ENCODE data around the gene INAFM1.
"Not testable (repeated sequence)": the region's sequence is repeated elsewhere in the genome, so short reads cannot be mapped to it uniquely, and the experiment has no call there.

INAFM1 gene

DNA sequence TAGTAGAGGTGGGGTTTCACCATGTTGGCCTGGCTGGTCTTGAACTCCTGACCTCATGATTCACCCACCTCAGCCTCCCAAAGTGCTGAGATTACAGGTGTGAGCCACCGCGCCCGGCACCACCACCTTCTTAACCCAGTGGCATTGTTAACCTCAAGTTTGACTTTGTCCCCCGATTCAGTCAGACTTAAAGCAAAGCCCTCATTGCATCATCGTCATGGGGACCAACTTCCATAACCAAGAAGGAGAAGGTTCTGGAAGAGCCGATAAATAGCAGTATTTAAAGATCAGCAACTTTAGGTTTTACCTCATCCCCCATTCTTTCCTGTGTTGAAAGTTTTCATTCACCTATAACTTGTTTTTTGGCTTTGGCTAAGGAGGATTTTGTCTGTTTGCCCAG, 6.7 kb upstream of the INAFM1 start:
- DNase-seq: no peak

DNA sequence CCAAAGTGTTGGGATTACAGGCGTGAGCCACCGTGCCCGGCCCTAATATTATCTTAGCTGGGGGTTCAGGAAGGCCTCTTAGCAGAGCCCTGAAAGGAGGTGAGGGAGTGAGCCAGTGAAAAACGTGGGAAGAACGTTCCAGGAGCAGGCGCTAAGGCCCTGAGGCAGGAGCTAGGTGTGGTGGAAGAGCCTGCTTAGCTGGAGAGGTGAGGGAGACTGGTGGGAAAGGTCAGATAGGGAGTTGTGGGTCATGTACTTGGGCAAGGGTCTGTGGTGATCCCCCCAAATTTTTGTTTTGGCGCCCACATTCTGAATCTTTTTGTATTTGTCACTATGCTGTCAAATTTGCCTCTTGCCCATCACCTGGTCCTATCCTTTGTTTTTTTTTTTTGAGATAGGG, 5.1 kb upstream of the INAFM1 start:
- DNase-seq: no peak

DNA sequence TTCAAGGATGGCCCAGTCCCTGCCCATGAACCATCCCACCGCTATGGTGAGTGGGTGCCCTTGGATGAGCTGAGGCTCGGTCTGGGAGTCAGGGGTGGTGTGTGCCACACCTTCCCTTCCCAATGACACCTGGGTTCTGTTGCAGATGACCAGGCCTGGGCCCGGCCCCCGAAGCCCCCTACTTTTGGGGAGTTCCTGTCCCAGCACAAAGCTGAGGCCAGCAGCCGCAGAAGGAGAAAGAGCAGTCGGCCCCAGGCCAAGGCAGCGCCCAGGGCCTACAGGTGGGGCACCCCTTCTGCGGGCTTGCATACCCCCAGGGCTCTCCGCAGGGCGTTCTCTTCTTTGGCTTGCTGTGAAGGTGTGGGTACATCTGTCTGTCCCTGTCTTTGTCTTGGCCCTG, 4.3 kb upstream of the INAFM1 start:
- no peak for DNase-seq

DNA sequence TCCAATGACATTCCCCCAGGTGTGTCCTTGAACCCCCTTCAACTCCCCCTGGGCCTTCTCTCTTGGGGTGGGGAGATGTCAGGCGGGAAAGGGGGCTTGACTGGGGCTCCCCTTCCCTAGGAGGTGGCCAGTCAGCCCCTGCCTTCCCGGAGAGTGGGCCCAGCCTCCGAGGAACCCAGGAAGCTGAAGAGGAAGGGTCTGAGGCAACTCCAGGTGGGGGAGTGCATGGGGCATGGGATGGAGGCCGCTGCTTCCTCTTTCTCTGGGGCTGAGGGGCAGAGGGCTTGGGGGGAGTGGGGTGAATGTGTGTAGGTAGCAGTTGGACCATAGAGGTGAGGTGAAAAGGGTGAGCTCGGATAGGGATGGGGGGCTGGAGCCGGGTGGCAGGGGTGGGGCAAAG, 2.7 kb upstream of the INAFM1 start:
- no peak for DNase-seq

DNA sequence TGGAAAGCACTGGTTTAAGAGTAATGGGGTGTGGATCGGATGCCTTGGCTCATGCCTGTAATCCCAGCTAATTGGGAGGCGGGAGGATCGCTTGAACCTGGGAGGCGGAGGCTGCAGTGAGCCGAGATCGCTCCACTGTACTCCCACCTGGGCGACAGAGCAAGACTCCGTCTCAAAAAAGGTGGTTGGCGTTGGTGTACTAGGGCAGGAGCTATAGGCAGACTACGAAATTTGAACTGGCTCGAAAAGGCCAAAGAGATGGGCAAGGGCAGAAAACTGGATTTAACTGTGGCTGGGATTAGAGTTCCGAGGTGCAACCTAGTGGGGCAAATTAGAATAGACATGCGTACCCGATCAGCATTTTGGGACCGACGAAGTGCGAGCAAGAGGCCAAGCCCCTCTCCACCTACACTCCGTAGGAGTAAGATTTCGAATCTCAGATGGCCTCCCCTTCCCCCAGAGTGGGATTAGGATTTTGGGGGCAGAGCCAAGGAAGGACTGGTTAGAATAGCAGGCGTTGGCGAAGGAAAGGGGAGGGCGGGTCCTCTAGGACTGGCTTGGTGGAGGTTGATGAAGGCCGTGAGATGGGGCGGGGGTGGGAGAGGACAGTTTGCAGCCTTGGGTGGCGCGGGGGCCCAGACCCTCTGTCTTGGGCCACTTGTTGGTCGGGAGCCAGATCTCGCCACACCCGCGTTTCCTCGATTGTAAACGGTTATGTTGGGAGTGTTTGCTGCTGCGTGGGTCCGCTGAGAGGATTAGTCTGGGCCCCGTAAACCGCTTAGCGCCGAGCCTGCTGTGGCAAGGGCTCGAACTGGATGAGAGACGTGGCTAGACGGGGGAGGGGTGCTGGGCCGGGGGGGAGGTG, 2.0 kb upstream of the INAFM1 start:
- DNase-seq: peak in 1 of 3 donors; percentile 20

DNA sequence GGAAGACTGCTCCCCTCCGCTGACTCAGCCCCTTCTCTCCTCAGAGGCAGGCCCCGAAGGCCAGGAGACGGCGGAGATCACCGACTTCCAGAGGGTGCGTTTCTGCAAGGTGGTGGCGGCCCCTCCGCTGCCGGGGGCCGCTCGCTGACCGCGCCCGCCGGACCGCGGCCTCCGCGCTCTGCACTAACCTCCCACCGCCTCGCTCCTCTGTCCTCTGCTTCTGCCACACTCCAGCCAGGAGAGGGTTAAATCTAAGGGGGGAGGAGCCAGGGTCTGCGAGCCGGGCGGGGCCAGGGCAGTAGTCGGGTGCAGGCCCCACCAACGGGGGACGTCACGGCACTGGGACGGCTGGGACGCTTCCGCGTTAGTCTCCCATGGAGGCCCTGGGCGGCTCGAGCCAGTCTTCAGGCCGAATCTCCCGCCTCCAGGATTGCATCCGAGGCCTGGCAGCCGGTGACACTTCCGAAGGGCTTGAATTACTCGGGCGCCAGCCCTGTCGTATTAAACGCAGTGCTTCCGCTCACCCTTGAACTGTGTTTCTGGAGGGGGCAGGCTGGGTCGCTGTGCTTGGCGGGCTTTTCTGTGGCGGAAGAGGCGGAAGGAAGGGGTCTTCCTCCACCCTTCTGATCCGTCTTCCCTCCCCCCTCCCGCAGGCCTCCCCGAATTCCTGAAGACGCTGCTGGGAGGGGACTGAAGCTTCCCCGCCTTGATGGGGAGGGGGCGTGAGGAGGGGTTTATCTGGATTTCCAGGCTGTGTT, 1.2 kb upstream of the INAFM1 start:
- peak; percentile 92 to 96 (median 93) for DNase-seq

DNA sequence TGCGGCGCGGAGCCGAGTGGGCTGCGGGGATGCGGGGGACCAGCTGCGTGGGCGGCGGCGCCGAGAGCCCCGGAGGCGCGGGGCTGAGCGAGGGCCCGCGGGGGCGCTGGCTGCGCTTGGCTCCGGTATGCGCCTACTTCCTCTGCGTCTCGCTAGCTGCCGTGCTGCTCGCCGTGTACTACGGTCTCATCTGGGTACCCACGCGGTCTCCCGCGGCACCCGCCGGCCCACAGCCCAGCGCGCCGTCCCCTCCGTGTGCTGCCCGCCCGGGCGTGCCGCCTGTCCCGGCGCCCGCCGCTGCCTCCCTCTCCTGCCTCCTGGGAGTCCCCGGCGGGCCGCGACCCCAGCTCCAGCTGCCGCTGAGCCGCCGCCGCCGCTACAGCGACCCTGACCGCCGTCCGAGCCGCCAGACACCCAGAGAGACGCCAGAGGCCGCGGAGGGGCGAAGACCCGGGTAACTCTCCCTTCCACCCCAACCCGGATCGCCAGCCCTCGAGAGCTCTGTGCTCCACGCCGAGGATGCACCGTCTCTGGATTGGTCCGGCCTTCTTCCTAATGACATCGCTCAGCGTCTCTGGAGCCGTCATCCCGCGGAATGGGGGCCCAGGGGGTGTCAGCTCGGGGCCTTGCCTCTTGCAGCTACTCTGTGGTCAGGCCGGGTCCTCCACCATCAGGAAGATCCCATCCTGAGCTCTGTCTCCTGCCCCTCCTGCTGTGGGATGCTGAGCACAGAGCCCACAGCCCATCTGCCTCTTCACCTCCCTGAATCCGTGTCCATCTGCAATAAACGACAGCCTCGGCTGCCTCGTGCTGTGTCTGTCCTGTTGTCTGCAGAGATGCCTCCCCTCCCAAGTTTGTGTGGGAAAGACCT, 441 bp downstream of the INAFM1 start:
- no peak for DNase-seq

DNA sequence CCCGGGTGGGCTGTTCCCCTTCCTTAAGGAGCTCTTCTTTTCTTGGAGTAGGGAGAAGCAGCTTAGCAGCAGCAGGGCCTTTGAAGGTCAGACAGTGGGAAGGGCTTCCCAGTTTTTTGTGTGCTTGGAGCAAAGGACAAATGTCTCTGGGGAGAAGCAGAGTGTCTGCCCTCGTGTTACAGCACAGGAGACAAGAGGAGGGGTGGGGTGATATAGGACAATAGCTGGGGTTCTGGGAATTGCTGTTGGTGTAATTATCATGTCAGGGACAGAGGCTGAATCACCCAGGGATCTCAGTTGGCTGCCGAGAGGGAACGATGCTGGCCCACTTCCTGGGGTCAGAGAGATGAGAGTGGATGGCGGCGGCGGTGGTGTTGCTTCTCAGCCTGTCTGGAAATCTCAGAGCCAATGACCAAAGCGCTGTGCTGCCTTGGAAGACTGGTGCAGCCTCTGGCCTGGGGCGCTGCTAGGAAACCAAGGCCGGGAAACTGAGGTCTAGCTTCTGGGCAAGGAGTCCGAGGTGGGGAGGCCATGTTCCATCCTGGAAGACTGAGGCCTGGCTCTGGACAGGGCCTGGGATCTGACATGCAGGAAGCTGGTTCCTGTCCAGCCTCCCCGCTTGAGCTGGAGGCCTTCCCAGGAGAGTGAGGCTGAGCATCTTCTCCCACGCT, 1.2 kb downstream of the INAFM1 start:
- DNase-seq: no peak

DNA sequence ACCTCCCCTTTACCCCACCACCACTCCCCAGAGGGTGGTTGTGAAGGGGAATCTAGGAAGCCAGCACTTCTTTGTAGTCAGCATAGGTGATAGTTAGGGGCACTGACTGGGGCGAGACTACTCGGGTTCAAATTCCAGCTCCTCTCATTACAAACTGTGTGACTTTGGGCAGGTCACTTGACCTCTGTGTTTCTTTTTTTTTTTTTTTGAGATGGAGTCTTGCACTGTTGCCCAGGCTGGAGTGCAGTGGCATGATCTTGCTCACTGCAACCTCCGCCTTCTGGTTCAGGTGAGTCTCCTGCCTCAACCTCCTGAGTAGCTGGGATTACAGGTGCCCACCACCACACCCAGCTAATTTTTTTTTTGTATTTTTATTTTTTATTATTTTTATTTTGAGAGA, 1.8 kb downstream of the INAFM1 start:
- DNase-seq: not testable (repeated sequence)

DNA sequence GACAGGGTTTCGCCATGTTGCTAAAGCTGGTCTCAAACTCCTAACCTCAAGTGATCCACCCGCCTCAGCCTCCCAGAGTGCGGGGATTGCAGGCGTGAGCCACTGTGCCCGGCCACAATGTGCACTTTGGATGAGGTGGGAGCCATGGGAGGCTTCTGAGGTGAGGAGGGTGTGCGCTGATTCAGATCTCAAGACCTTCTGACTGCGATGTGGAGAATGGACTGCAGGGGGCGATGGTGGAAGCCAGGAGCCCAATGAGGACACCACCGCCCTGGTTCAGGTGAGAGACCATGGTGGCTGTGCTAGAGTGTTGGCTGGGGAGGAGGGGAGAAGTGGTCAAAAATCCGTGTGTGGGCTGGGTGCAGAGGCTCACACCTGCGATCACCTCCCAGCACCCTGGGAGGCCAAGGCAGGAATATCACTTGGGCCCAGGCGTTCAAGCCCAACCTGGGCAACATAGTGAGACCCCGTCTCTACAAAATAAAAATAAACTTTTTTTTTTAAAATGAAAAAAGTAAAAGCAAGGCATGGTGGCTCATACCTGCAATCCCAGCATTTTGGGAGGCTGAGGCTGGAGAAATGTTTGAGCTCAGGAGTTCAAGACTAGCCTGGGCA, 5.6 kb downstream of the INAFM1 start:
- peak; percentile 49 to 61 (median 56) for DNase-seq

DNA sequence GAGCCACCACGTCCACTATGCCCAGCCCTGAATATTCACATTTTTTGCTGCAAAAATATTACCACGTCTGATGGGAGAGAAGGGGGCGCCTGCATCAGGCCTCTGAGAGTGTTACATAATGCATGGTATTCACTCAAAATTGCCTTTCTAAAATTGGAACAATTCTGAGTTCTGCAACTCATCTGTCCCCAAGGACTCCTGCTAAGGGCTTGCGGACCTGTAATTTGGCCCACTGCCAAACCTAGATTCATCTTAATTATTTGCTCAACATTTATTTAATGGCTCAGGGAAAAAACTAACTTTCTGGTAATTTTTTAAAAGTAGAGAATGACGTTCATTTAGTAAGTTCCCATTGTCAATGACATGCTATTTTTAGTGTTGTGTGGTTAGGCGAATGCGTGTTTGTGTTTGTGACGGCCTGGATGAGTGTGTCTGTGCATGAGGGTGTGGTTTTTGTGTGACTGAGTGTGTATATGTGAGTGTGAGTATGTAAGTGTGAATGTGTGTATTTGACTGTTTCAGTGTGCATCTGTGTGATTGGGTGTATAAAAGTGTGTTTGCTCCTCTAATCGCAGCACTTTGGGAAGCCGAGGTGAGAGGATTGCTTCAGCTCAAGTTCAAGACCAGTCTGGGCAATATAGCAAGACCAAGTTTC, 8.8 kb downstream of the INAFM1 start:
- no peak for DNase-seq

DNA sequence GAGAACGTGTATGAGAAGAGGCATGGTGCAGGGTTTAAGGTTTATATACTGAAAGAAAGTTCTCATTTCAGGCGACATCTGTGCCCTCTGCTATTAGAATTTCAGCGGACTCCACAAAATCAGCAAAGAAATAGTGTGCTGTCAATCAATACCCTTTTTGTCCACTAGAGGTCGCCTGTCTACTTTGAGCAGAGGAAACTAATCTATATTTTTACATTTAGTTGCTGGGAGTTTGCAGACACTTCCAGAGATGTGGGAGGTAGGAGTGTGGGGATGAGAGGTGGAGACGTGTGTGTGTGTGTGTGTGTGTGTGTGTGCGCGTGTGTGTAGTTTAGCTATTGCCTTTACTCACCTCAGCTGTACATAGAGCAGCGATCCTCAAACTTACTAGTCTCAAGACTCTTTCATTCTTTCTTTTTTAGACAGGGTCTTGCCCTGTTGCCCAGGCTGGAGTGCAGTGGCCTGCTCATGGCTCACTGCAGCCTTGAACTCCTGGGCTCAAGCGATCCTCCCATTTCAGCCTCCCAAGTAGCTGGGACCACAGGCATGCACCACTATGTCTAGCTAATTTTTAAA, 9.7 kb downstream of the INAFM1 start:
- DNase-seq: peak; percentile 71 to 85 (median 81)

DNA sequence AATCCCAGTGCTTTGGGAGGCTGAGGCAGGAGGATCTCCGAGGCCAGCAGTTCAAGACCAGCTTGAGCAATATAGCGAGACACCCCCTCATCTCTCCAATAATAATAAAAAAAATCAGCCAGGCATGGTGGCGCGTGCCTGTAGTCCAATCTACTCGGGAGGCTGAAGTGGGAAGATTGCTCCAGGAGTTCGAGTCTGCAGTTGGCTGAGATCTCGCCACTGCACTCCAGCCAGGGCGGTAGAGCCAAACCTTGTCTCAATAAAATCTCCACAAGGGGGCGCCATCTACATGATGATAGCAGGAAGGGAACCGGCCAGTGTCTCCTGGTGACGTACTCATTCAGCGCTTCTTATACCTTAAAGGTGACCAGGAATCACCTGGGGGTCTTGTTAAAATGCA, 21.4 kb downstream of the INAFM1 start:
- DNase-seq: peak; percentile 90 to 96 (median 94)

DNA sequence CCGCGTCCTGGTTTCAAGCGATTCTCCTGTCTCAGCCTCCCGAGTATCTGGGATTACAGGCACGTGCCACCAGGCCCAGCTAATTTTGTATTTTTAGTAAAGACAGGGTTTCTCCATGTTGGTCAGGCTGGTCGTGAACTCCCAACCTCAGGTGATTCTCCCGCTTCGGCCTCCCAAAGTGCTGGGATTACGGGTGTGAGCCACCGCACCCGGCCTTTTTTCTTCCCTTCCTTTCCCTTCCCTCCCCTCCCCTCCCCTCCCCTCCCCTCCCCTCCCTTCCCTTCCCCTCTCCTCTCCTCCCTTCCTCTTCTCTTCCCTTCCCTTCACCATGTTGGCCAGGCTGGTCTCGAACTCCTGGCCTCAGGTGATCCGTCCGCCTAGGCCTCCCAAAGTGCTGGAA, 26.2 kb downstream of the INAFM1 start:
- DNase-seq: not testable (repeated sequence)

DNA sequence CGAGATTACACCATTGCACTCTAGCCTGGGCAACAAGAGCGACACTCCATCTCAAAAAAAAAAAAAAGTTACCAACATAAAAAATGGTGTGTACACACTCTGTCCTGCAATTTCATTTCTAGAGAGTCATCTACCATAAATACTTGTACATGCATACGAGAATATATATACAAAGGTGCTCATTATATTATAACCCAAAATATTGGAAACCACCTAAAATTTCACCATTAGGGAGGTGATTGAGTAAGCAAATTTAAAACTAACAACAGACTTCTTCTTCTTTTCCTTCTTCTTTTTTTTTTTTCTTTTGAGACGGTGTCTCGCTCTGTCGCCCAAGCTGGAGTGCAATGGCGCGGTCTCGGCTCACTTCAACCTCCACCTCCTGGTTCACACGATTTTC, 27.6 kb downstream of the INAFM1 start:
- peak in 2 of 3 donors; percentile 65 to 79 for DNase-seq

DNA sequence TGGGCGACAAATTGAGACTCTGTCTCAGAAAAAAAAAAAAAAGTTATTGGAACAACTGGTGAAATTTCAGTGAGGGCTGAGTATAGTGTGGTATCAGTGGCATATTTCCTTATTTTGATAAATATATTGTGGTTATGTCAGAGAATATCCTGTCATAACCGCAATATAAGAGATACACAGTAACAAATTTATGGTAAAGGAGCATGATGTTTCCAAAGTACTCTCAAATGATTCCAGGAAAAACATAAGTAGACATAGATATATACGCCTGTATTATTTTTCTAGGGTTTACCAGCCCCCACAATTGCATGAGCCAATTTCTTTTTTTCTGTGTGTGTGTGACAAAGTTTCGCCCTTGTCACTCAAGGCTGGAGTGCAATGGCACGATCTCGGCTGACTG, 29.3 kb downstream of the INAFM1 start:
- DNase-seq: no peak

DNA sequence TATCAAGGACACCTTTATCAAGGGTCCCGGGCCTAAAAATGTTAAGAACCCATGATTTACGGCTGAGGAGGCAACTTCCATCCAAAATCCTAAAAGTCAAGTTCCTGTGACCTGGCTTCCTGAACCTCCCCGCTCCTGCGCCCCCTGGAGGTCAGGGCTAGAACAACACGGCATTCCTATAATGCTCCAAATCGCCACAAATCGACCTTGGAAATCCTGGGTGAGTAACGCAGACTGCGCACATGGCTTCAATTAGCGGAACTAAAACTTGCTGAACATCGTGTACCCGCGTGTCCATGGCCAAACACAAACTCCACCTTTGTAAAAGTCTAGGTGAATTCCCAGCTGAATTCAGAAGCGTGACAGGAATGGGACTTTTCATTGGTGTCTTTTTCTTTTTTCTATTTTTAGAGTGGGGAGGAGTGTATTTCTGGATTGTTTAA, 30.6 kb downstream of the INAFM1 start:
- DNase-seq: peak; percentile 92 to 96 (median 94)

DNA sequence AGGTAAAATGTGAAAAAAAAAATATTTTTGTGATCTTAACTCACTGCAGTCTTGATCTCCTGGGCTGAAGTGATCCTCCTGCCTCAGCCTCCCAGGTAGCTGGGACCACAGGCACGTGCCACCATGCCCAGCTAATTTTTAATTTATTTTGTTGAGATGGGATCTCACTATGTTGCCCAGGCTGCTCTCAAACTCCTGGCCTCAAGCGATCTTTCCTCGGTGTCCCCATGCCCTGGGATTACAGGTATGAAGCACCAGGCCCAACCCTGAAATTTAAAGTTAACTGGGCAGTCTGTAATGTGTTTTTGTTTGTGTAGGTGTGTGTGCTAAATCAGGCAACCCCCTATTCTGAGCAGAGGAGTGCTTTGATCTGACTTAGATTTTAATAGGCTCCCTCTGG, 31.6 kb downstream of the INAFM1 start:
- no peak for DNase-seq

DNA sequence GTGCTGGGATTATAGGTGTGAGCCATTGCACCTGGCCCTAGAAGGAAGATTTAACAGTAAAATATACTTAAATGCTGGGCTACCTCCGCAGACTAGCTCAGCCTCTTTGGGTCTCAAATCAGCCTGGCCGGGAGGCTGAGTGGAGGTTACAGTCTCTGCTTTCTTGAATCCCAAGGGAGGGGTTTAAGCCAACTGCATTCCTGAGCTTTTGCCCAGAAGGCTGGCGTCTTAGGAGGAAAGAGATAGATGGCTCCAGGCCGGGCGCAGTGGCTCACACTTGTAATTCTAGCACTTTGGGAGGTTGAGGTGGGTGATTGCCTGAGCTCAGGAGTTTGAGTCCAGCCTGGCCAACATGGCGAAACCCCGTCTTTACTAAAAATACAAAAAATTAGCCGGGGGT, 34.4 kb downstream of the INAFM1 start:
- DNase-seq: no peak

DNA sequence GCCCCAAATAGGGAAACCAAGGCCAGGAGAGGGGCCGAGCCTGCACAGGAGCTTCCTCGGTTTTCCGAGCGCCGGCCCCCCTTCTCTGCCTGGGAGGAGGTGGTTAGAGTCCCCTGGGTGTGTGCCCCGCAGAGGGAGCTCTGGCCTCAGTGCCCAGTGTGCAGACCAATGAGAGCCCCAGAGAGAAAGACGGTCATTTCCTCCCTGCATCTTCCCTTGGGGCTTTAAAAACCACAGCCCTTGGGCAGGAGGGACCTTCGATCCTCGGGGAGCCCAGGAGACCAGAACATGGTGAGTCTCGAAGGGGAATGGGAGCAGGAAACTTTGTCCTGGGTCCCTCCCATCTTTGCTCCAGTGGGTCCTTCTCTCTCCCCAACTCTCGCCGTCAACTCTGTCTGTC, 34.9 kb downstream of the INAFM1 start, which contains the start of gene C5AR1:
Gene C5AR1 (plus strand): TSS at position 254 of the 400 bp plus-strand sequence. CDS start 35 bp downstream, at position 289.
- DNase-seq: peak; percentile 86 to 89 (median 89)

DNA sequence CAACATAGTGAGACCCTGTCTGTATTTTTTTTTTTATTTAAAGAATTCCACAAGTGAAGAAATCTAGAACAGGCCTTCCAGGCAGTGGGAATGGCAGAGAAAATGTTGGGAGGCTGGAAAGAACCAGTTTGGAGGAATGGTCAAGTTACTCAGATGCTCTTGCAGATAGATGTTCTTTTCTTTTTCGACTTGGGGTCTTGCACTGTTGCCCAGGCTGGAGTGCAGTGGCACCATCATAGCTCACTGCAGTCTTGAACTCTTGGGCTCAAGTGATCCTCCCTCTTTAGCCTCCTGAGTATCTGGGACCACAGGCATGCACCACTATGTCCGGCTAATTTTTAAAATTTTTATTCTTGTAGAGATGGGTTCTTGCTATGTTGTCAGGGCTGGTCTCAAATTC, 35.6 kb downstream of the INAFM1 start:
- DNase-seq: no peak

Data from suppressor macrophage treated with lipopolysaccharide for 1 hour (primary cell).